Right lobe of liver (tissue), 6 donors: Measurements from ENCODE around the gene FAM9C. TPM values are rescaled to one million over a fixed set of nuclear protein-coding genes. Genes with fewer than 3 reads are reported as not detected.
A peak's percentile ranks its signal among the peaks of the same experiment; 100 is the strongest.

Experiments used
- ATAC-seq, 4 donors: fragments of 200-7000 bp; cut with Tn5 transposase; one replicate each; pipeline ENCODE4 v1.9.1; 2020; ENCODE audit warnings: mild to moderate bottlenecking in 4 of 4, moderate library complexity in 4 of 4
- DNase-seq, 3 donors: peaks; one replicate each; pipeline ENCODE4 v3.0.0-alpha.2; 2020
- H3K27ac ChIP-seq, 3 donors: fragments of 200-600 bp; one replicate each; pipeline ENCODE4 v1.8.0; 2022
- H3K27me3 ChIP-seq, 2 donors: fragments of 200-600 bp; one replicate each; pipeline ENCODE4 v1.8.0; 2022
- H3K36me3 ChIP-seq, 4 donors: fragments of 200-600 bp; sonication (generic) in 1 of 4; one replicate each; pipeline versions ENCODE4 v1.5.1 to v1.8.0; 2017 to 2022; ENCODE audit warnings: control low read depth in 1 of 4
- H3K4me1 ChIP-seq, 4 donors: fragments of 200-600 bp; sonication (generic) in 1 of 4; one replicate each; pipeline versions ENCODE4 v1.5.1 to v1.8.0; 2017 to 2022; ENCODE audit warnings: control low read depth in 1 of 4
- H3K4me3 ChIP-seq, 3 donors: fragments of 200-600 bp; one replicate each; pipeline ENCODE4 v1.8.0; 2022
- H3K9me3 ChIP-seq, 4 donors: fragments of 200-600 bp; sonication (generic) in 1 of 4; one replicate each; pipeline versions ENCODE4 v1.5.1 to v1.8.0; 2017 to 2022; ENCODE audit warnings: control low read depth in 1 of 4
- POLR2A ChIP-seq: fragments of 450-650 bp; IDR thresholded peaks from one replicate; pipeline ENCODE4 v1.6.1; 2017; ENCODE audit warnings: antibody characterized with exemption, mild to moderate bottlenecking
- WGBS: methylation state at CpG from one replicate; pipeline ENCODE4 v1.1.6; 2018; ENCODE audit warnings: low coverage, low lambda C conversion rate; ENCODE audit not compliant: insufficient coverage; ENCODE audit errors: missing lambda C conversion rate; 5-methylcytosine and 5-hydroxymethylcytosine counted together
- intact Hi-C, 2 donors: fragments of 100-400 bp; cut with DNase I; formaldehyde crosslinking; loops; one replicate each; pipeline versions ENCODE4 v1.11.2 to v1.14.1; 2022
- long read RNA-seq: library from polyadenylated mRNA; unstranded; transcript quantifications from one replicate; pipeline ENCODE4 v2.0.0, GENCODE V29; 2019
- total RNA-seq, 6 experiments: library from RNA; depleted of rRNA in 2 of 6; stranded (reverse); fragments of >200 nt in 2 of 6; fragmentation: NEBNext Ultra II Directional in 3 of 6; extraction: Animal tissue kit (Norgen Biotek cat#: 25700) in 3 of 6; gene quantifications; one replicate each; pipeline versions ENCODE4 v1.1.0 to v1.2.4, GENCODE V29; 2016 to 2023
- TF ChIP-seq, protein P1 (sequence below), 4 donors: fragments of 200-600 bp in 3 of 4; fragments of 450-650 bp in 1 of 4; IDR thresholded peaks; one replicate each; pipeline versions ENCODE4 v1.5.1 to v1.8.0; 2016 to 2022; ENCODE audit warnings: antibody characterized with exemption in 4 of 4, mild to moderate bottlenecking in 2 of 4
- donor health status: DM: no; HTN: yes; CAD: no.
- donor health status: DM: no; HTN: no; CAD: no.
- donor health status: DM: no; HTN: no; CAD: no.
- donor health status: DM: no; HTN: yes; CAD: no.
- donor health status: DM: no; HTN: yes; CAD: no.

FAM9C gene
- total RNA-seq, result not detected
- long read RNA-seq, result 0 reads

DNA sequence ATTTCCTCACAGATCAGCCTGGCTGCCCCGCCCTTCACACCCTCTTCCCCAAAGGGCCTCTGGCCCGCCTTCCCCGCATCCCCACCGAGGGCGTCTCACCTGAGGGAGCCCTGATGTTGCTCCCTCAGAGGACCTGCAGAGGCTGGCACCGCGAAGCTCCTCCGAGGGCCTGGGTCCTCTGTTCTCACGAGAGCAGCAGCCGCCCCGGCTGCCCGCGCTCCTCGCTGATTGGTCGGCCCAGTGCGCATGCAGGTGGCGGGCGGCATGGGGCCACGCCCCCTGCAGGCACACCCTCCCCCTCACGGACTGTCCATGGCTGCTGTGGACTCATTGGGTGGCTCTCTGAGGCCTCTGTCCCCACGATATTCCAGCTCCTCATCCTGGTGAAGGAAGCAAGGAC is at the start of gene FAM9C:
Gene FAM9C, minus strand, starts transcription at position 180 of the 400 bp plus-strand sequence. CDS start 831 bp downstream, outside the sequence.
- H3K36me3 ChIP-seq, result no peaks in the 10 kb centered on the region
- H3K4me3 ChIP-seq, result no peak within 1 kb of the TSS
- no peaks in the 10 kb centered on the region for H3K4me1 ChIP-seq
- intact Hi-C loops, result no loop called here
- no peak within 1 kb of the TSS for H3K27ac ChIP-seq
- WGBS, result 47% methylated on average over 2 of the region's 21 CpGs
- TF ChIP-seq, protein P1, sequence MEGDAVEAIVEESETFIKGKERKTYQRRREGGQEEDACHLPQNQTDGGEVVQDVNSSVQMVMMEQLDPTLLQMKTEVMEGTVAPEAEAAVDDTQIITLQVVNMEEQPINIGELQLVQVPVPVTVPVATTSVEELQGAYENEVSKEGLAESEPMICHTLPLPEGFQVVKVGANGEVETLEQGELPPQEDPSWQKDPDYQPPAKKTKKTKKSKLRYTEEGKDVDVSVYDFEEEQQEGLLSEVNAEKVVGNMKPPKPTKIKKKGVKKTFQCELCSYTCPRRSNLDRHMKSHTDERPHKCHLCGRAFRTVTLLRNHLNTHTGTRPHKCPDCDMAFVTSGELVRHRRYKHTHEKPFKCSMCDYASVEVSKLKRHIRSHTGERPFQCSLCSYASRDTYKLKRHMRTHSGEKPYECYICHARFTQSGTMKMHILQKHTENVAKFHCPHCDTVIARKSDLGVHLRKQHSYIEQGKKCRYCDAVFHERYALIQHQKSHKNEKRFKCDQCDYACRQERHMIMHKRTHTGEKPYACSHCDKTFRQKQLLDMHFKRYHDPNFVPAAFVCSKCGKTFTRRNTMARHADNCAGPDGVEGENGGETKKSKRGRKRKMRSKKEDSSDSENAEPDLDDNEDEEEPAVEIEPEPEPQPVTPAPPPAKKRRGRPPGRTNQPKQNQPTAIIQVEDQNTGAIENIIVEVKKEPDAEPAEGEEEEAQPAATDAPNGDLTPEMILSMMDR (IDR thresholded peaks at IDR 0.05), result no peak
- TF ChIP-seq POLR2A, result no peak
- ATAC-seq (peak in 1 of 4 donors; percentile 31), DNase-seq (no peak)
- no peaks in the 10 kb centered on the region for H3K9me3 ChIP-seq
- peaks cover 0 to 5% of the 10 kb centered on the region in 2 donors for H3K27me3 ChIP-seq

DNA sequence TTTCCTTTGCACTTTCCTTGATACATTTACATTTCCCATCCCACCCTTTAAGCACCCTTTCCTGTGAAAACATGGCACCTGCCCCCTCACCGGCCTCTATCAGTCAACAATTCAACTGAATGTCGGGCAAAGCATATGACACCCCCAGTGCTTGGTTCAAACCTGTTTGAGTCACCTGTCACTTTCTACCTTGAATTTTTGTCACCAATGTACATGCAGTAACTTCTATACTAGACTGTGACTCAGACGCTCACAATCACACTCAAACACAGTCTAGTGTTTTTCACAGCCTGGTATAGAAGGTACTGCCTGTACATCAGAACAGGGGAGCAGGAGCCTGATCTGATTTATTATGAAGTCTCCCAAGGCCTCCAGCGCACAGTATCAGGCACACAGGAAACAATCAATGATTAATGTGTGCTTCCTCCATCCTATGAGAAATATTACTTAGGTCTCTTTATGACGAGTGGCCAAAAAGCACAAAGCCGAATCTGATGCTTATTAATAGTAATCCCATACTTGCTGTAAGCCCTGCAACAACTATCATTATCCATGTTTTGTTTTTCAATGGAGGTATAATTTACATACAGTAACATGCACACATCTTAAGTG is 49.2 kb upstream of the FAM9C start:
- Histone ChIP-seq H3K36me3 (no peaks in the 10 kb centered on the region), H3K27me3 (no peaks in the 10 kb centered on the region), H3K27ac (no peak overlapping the region), H3K4me3 (no peak overlapping the region), H3K4me1 (peaks cover 0 to 4% (median 0%) of the 10 kb centered on the region in 4 donors), H3K9me3 (no peaks in the 10 kb centered on the region)
- ATAC-seq (peak in 1 of 4 donors; percentile 18), DNase-seq (no peak)
- WGBS, result 67% methylated on average over 6 of the region's 6 CpGs
- TF ChIP-seq, protein P1 (IDR thresholded peaks at IDR 0.05), result no peak
- intact Hi-C loops, result no loop called here

DNA sequence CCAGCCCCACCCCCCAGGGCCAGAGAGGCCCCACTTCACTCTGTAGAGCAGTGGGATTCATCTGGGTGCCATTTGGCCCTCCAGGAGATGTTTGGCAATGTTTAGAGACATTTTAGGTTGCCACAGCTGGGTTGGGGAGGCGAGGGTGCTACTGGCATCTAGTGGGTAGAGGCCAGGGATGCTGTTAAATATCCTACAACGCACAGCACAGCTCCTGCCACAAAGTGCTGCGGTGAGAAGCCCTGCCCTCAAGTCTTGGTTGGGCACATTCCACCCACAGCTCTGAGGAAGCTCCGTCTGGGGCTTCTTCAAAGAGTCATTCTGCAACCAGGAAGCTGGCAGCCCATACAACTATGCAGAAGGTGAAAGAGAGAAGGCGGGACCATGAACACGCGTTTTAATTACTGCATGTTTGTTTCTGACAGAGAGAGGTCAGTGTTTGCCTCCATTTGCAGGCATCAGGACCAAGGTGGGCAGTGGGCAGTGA is 48.1 kb upstream of the FAM9C start:
- DNase-seq (no peak), ATAC-seq (peak; percentile 39 to 54 (median 46))
- WGBS, result 34% methylated on average over 2 of the region's 7 CpGs

DNA sequence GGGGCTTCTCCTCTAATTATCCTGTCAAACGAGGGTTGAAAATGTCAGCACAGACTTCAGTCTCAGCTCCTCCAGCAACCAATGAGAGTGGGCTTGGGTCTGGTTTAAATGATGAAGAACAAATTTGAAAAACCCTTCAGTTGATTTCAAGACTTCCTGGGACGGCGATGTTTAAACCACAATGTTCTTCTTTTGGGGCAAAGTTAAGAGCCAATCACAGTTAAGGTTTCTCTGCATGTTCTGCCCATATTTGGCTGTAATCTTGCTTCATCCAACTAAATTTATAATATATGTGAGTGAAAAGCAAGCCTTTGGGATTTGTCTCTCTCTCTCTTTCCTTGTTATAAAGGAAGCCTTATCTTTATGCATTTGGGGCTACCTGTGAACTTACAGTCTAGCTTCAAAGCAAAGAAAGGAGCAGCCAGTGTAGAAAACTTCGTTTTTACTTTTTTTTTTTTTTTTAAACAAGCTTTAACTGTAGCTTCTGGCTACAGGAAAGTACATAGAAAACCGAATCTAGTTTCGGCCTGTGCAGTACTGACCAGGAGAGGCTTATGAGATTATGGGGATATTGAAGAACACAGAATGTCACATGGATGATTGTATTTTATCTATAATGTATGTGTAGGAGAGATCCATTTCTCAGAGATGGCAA is 46.8 kb upstream of the FAM9C start:
- TF ChIP-seq, protein P1 (IDR thresholded peaks at IDR 0.05), result no peak
- no peak for TF ChIP-seq POLR2A
- peak in 2 of 4 donors; percentile 12 to 30 for ATAC-seq
- intact Hi-C loops, result no loop called here

More for the DNA sequence above, 48.1 kb upstream of the FAM9C start:
- Histone ChIP-seq H3K4me3 (no peak overlapping the region), H3K36me3 (no peaks in the 10 kb centered on the region), H3K27ac (no peak overlapping the region), H3K9me3 (no peaks in the 10 kb centered on the region), H3K27me3 (no peaks in the 10 kb centered on the region), H3K4me1 (peaks cover 0 to 4% (median 0%) of the 10 kb centered on the region in 4 donors)
- no peak for TF ChIP-seq POLR2A
- TF ChIP-seq, protein P1 (IDR thresholded peaks at IDR 0.05), result no peak
- intact Hi-C loops, result no loop called here

More for the DNA sequence above, 46.8 kb upstream of the FAM9C start:
- WGBS, result 58% methylated on average over 6 of the region's 6 CpGs
- Histone ChIP-seq H3K4me3 (no peak overlapping the region), H3K27me3 (peaks cover 0 to 3% of the 10 kb centered on the region in 2 donors), H3K4me1 (peaks cover 0 to 4% (median 0%) of the 10 kb centered on the region in 4 donors), H3K9me3 (no peaks in the 10 kb centered on the region), H3K27ac (peak overlapping the region; percentile 6 to 55 (median 37)), H3K36me3 (no peaks in the 10 kb centered on the region)
- DNase-seq, result no peak
